Psoas muscle (tissue), 8 donors: ENCODE measurements around the gene SLC39A11. TPM values are rescaled to one million over a fixed set of nuclear protein-coding genes. Genes with fewer than 3 reads are reported as not detected.

ENCODE experiments used
- ATAC-seq, 4 donors: fragments of 200-7000 bp; cut with Tn5 transposase; one replicate each; pipeline ENCODE4 v1.9.1; 2020; ENCODE audit warnings: moderate library complexity in 3 of 4, mild to moderate bottlenecking in 2 of 4
- DNase-seq, 2 donors: peaks; one replicate each; pipeline ENCODE4 v3.0.0-alpha.2; 2020
- H3K27ac ChIP-seq: fragments of 200-600 bp; one replicate; pipeline ENCODE4 v1.8.0; 2022
- H3K27me3 ChIP-seq, 3 donors: fragments of 200-600 bp in 1 of 3; one replicate each; pipeline versions ENCODE4 v1.6.1 to v1.8.0; 2013 to 2022; ENCODE audit warnings: low read length in 2 of 3, mild to moderate bottlenecking in 2 of 3, moderate library complexity in 1 of 3; ENCODE audit not compliant: insufficient read depth in 3 of 3
- H3K36me3 ChIP-seq, 2 donors: fragments of 200-600 bp in 1 of 2; one replicate each; pipeline versions ENCODE4 v1.6.1 to v1.8.0; 2013 to 2022; ENCODE audit warnings: low read depth in 1 of 2, mild to moderate bottlenecking in 1 of 2, moderate library complexity in 1 of 2; ENCODE audit not compliant: insufficient read depth in 1 of 2
- H3K4me1 ChIP-seq: fragments of 200-600 bp; one replicate; pipeline ENCODE4 v1.8.0; 2022
- H3K4me3 ChIP-seq: fragments of 200-600 bp; one replicate; pipeline ENCODE4 v1.8.0; 2022; ENCODE audit warnings: mild to moderate bottlenecking
- H3K9me3 ChIP-seq: fragments of 200-600 bp; one replicate; pipeline ENCODE4 v1.8.0; 2022
- CTCF ChIP-seq: fragments of 200-600 bp; IDR thresholded peaks from one replicate; pipeline ENCODE4 v1.8.0; 2022; ENCODE audit warnings: antibody characterized with exemption
- WGBS, 3 donors: extraction: QIAGEN DNeasy Blood & Tissue Kit; methylation state at CpG; one replicate each; pipeline versions ENCODE4 v1.1.6 to v1.1.7; 2013; 5-methylcytosine and 5-hydroxymethylcytosine counted together
- intact Hi-C, 2 donors: fragments of 100-400 bp; cut with DNase I; formaldehyde crosslinking; loops; one replicate each; pipeline versions ENCODE4 v1.11.0 to v1.14.2; 2022
- polyA plus RNA-seq, 3 donors: library from polyadenylated mRNA; stranded (reverse); fragments of 200-250 nt; gene quantifications; one replicate each; pipeline ENCODE4 v1.2.3, GENCODE V29; 2013
- total RNA-seq, 4 donors: library from RNA; stranded (reverse); fragmentation: NEBNext Ultra II Directional in 2 of 4; extraction: Animal tissue kit (Norgen Biotek cat#: 25700) in 2 of 4; gene quantifications; one replicate each; pipeline versions ENCODE4 v1.2.1 to v1.2.4, GENCODE V29; 2021 to 2023
- donor health status: healthy with polysubstance abuse.
- donor health status: DM: no; HTN: no; CAD: no; lungs with moderate emphysema.
- donor health status: Bipolar disorder and iron deficiency.
- donor health status: healthy.
- donor health status: DM: yes; HTN: yes; CAD: no.
- donor health status: DM: no; HTN: no; CAD: no.
- donor health status: DM: no; HTN: no; CAD: no.
- donor health status: DM: yes; HTN: yes; CAD: no.

Gene SLC39A11
- total and polyA plus RNA-seq, 7 donors: 1.6 to 9.7 (median 7.9) TPM

GRCh38 chr17:72943826-72944689, 148.4 kb downstream of the SLC39A11 start:
- H3K4me1 ChIP-seq: no peaks in the 10 kb centered on the region
- peaks cover 0 to 5% of the 10 kb centered on the region in 2 donors for H3K36me3 ChIP-seq
- ATAC-seq (no peak), DNase-seq (no peak)
- H3K27me3 ChIP-seq: no peaks in the 10 kb centered on the region
- TF ChIP-seq CTCF: no peak
- intact Hi-C loops: no loop called here
- WGBS, 3 donors: 77 to 83% (median 82%) methylated on average over 4 of the region's 4 CpGs
- H3K9me3 ChIP-seq: no peaks in the 10 kb centered on the region
- H3K27ac ChIP-seq: no peak overlapping the region
- H3K4me3 ChIP-seq: no peak overlapping the region

- Histone ChIP-seq H3K36me3 (peaks cover 0 to 5% of the 10 kb centered on the region in 2 donors), H3K27me3 (no peaks in the 10 kb centered on the region), H3K4me3 (no peak overlapping the region), H3K9me3 (no peaks in the 10 kb centered on the region), H3K27ac (no peak overlapping the region), H3K4me1 (no peaks in the 10 kb centered on the region)
- 92 to 96% (median 94%) methylated on average over 6 of the region's 6 CpGs for WGBS, 3 donors
- ATAC-seq: no peak
- intact Hi-C loops: no loop called here
- no peak for DNase-seq
- TF ChIP-seq CTCF: no peak
Observed at GRCh38 chr17:72942579-72942978, 149.9 kb downstream of the SLC39A11 start.

GRCh38 chr17:72940496-72940895, 152.0 kb downstream of the SLC39A11 start:
- ATAC-seq (no peak), DNase-seq (no peak)
- Histone ChIP-seq H3K36me3 (peaks cover 0 to 2% of the 10 kb centered on the region in 2 donors), H3K4me3 (no peak overlapping the region), H3K4me1 (no peaks in the 10 kb centered on the region), H3K27me3 (no peaks in the 10 kb centered on the region), H3K27ac (no peak overlapping the region), H3K9me3 (no peaks in the 10 kb centered on the region)
- intact Hi-C loops: no loop called here
- no peak for TF ChIP-seq CTCF
- WGBS, 3 donors: 92 to 97% (median 96%) methylated on average over 11 of the region's 11 CpGs

- Histone ChIP-seq H3K27me3 (no peaks in the 10 kb centered on the region), H3K4me3 (no peak overlapping the region), H3K9me3 (no peaks in the 10 kb centered on the region), H3K4me1 (no peaks in the 10 kb centered on the region), H3K36me3 (no peaks in the 10 kb centered on the region), H3K27ac (no peak overlapping the region)
- WGBS, 3 donors: 75 to 83% (median 76%) methylated on average over 3 of the region's 3 CpGs
- ATAC-seq (no peak), DNase-seq (no peak)
- intact Hi-C loops: no loop called here
- TF ChIP-seq CTCF: no peak
Observed at GRCh38 chr17:72938482-72938881, 154.0 kb downstream of the SLC39A11 start.
